Stimulated activated CD4-positive, alpha-beta T cell treated with anti-CD3 and anti-CD28 coated beads, Interleukin-15, amount 100 ng/mL, for 1 hour (primary cell): ENCODE measurements around the gene IFNA1.
"Not testable (repeated sequence)": the region's sequence is repeated elsewhere in the genome, so short reads cannot be mapped to it uniquely, and the experiment has no call there.

Experiments used
- DNase-seq, 2 donors: peaks; one replicate each; pipeline ENCODE4 v3.0.0-alpha.2; 2020; ENCODE audit warnings: low read depth in 1 of 2, low spot score in 1 of 2

IFNA1 gene

GRCh38 chr9:21440139-21440538 lies at the start of gene IFNA1:
Gene IFNA1, plus strand, starts transcription at chr9:21440439. Its CDS starts 69 bp downstream, at chr9:21440508.
- no peak for DNase-seq

- DNase-seq, result no peak
These were observed 48.0 kb upstream of the IFNA1 start for GRCh38 chr9:21392270-21392669.

GRCh38 chr9:21395778-21396717 lies 44.2 kb upstream of the IFNA1 start:
- peak in 1 of 2 donors; percentile 46 for DNase-seq

GRCh38 chr9:21398955-21399489 lies 41.2 kb upstream of the IFNA1 start:
- DNase-seq, result no peak

- no peak for DNase-seq
These were observed 40.3 kb upstream of the IFNA1 start for GRCh38 chr9:21399956-21400355.

GRCh38 chr9:21402386-21403251 lies 37.6 kb upstream of the IFNA1 start:
- no peak for DNase-seq

- no peak for DNase-seq
These were observed 36.1 kb upstream of the IFNA1 start for GRCh38 chr9:21404146-21404545.

- DNase-seq, result no peak
These were observed 31.4 kb upstream of the IFNA1 start, which contains the start of gene IFNA8 for GRCh38 chr9:21408817-21409216. Gene IFNA8, plus strand, starts transcription at chr9:21409117. Its CDS starts 60 bp downstream, at chr9:21409177.

GRCh38 chr9:21412107-21412506 lies 28.1 kb upstream of the IFNA1 start:
- DNase-seq, result no peak

GRCh38 chr9:21413151-21413550 lies 27.1 kb upstream of the IFNA1 start:
- no peak for DNase-seq

- DNase-seq, result no peak
These were observed 26.6 kb upstream of the IFNA1 start for GRCh38 chr9:21413624-21414023.

GRCh38 chr9:21414220-21414940 lies 25.9 kb upstream of the IFNA1 start:
- DNase-seq, result no peak

- DNase-seq, result no peak
These were observed 24.6 kb upstream of the IFNA1 start for GRCh38 chr9:21415493-21416267.

- no peak for DNase-seq
These were observed 12.0 kb upstream of the IFNA1 start for GRCh38 chr9:21428235-21428634.

- DNase-seq, result no peak
These were observed 11.0 kb upstream of the IFNA1 start for GRCh38 chr9:21429191-21429590.

GRCh38 chr9:21432672-21433425 lies 7.4 kb upstream of the IFNA1 start:
- DNase-seq, result no peak

- no peak for DNase-seq
These were observed 5.8 kb upstream of the IFNA1 start for GRCh38 chr9:21434202-21435014.

- DNase-seq, result not testable (repeated sequence)
These were observed 5.2 kb upstream of the IFNA1 start for GRCh38 chr9:21435015-21435383.
